ENCODE measurements around the gene TENT5C. TPM values are rescaled to one million over a fixed set of nuclear protein-coding genes. Genes with fewer than 3 reads are reported as not detected.

Gene TENT5C
- polyA plus RNA-seq, 1 of the 3 experiments (the other 2 are of a cell fraction) = 0.90 TPM

- H3K9me2 ChIP-seq = no peaks in the 10 kb centered on the region
- no peak for TF ChIP-seq POLR2AphosphoS5 (IDR thresholded peaks at IDR 0.05; ENCODE audit: low read depth, low read length)
- no peak for TF ChIP-seq REST (IDR thresholded peaks at IDR 0.05; ENCODE audit: low read depth, low read length)
- TF ChIP-seq GATA2 (CRISPR knock-in tag; IDR thresholded peaks at IDR 0.05) = no peak
- TF ChIP-seq IRF3 (IDR thresholded peaks at IDR 0.05; ENCODE audit: low read depth, low read length) = no peak
- TF ChIP-seq MAX (IDR thresholded peaks at IDR 0.05; ENCODE audit: low read depth) = no peak
- TF ChIP-seq NRF1 (IDR thresholded peaks at IDR 0.05; ENCODE audit: low read depth, low read length) = no peak
- no peak for TF ChIP-seq RFX5 (IDR thresholded peaks at IDR 0.05; ENCODE audit: low read length)
- no peak for TF ChIP-seq EZH2phosphoT487 (IDR thresholded peaks at IDR 0.05; ENCODE audit: borderline replicate concordance, low read depth)
- no peak for TF ChIP-seq GABPA (IDR thresholded peaks at IDR 0.05; ENCODE audit: low read depth)
- no peak for TF ChIP-seq FOSL2 (IDR thresholded peaks at IDR 0.05; ENCODE audit: borderline replicate concordance, low read depth)
- no peak for TF ChIP-seq USF1 (IDR thresholded peaks at IDR 0.05; ENCODE audit: borderline replicate concordance, low read depth)
- no peak for TF ChIP-seq NFIC (IDR thresholded peaks at IDR 0.05; ENCODE audit: borderline replicate concordance)
- no peak for TF ChIP-seq USF2 (IDR thresholded peaks at IDR 0.05; ENCODE audit: borderline replicate concordance, low read depth, low read length)
- no peaks in the 10 kb centered on the region for H3K79me2 ChIP-seq (ENCODE audit: insufficient read depth)
- H3F3A ChIP-seq (replicated peaks; ENCODE audit: insufficient read depth) = no peaks in the 10 kb centered on the region
- no peaks in the 10 kb centered on the region for H3K9me3 ChIP-seq
- no peak overlapping the region for H3K4me3 ChIP-seq (ENCODE audit: low read depth in 2 of 2, low read length in 1 of 2)
- H2AFZ ChIP-seq (ENCODE audit: low read depth) = no peak overlapping the region
- H3K27me3 ChIP-seq (ENCODE audit: insufficient read depth) = peaks cover 7% of the 10 kb centered on the region
- CTCF ChIA-PET = no interaction called here
- no peaks in the 10 kb centered on the region for H3K36me3 ChIP-seq (replicated peaks in 1 of 2; ENCODE audit: control insufficient read depth in 1 of 2, insufficient read depth in 2 of 2, low read length in 1 of 2)
- H4K20me1 ChIP-seq (ENCODE audit: insufficient read depth) = no peaks in the 10 kb centered on the region
- no peak overlapping the region for H3K9ac ChIP-seq
- H3K4me2 ChIP-seq = no peak overlapping the region
- POLR2A ChIA-PET = no interaction called here
- 72% methylated on average over 4 of the region's 4 CpGs for WGBS (ENCODE audit: low lambda C conversion rate)
- DNase-seq = no peak
- H3K4me1 ChIP-seq (ENCODE audit: control insufficient read depth in 1 of 2, insufficient read depth in 2 of 2, low read depth in 1 of 2, low read length in 1 of 2) = peaks cover 0 to 3% of the 10 kb centered on the region in 2 experiments; a peak in 1 of 4 replicates
- H3K27ac ChIP-seq (ENCODE audit: low read depth in 2 of 2, low read length in 1 of 2) = no peak overlapping the region
Measured at GRCh38 chr1:117600966-117601365, 4.9 kb upstream of the TENT5C start.
